Measurements from ENCODE around the gene MAGEA4. TPM values are rescaled to one million over a fixed set of nuclear protein-coding genes. Genes with fewer than 3 reads are reported as not detected.
"Not testable (repeated sequence)": the region's sequence is repeated elsewhere in the genome, so short reads cannot be mapped to it uniquely, and the experiment has no call there.

The MAGEA4 gene
- total RNA-seq, 2 experiments from 2014 or later = not detected

DNA sequence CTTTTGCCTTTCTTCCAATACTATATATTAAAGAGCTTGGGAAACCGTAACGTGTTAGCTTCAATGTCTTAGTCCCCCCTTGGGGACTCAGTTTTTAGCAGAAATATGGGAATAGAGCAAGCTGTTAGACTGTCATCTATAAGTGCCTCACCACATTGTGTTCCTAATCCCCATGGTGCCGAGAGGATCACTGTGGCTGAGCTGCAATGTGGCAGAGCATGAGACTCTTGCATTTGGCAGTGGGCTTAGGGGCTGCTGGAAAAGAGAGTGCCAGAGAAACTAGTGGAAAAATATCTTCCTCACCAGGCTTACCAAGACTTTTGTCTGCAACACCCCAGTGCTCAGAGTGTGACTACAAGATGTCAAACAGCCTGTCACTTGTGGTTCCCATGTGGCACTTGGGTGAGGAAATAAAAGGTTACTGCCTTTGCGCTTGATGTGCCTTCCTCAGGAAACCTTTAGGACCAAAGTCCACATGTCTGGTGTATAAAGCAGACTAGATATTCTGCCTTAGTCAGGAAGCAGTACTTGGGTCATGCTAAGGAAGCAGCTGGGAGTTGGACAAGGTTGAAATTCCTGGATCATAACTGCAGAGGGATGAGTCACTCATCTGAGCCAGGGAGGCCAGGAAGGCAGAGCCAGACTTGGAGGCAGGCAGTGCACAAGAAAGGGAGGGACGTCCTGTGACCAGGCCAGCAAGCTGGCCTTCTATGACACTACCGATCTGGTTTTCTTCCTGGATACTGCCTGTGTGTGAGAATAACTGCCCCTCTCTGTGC is 9.7 kb upstream of the MAGEA4 start:
- no peak for TF ChIP-seq CTCF (conservative IDR thresholded peaks at IDR 0.05; ENCODE audit: low read length)
- no peak for TF ChIP-seq EZH2phosphoT487 (IDR thresholded peaks at IDR 0.05; ENCODE audit: borderline replicate concordance, low read depth, low read length)
- ChIA-PET POLR2A (interaction anchor here (0.6 kb wide), 1 partner anchor 474 kb away, joined by 3 read pairs; no protein-coding TSS in a partner anchor), CTCF (ENCODE audit: unreplicated experiment) (no interaction called here)
- Histone ChIP-seq H3K79me2 (ENCODE audit: insufficient read depth, low read depth, low read length) (no peaks in the 10 kb centered on the region), H3K27ac (ENCODE audit: low read depth, low read length, poor library complexity, severe bottlenecking) (no peak overlapping the region), H3K4me1 (ENCODE audit: insufficient read depth, low read length, poor library complexity, severe bottlenecking) (no peaks in the 10 kb centered on the region), H3K4me2 (ENCODE audit: low read length) (no peak overlapping the region), H3K9me3 (ENCODE audit: low read length) (no peaks in the 10 kb centered on the region), H2AFZ (ENCODE audit: low read length) (no peak overlapping the region), H4K20me1 (ENCODE audit: insufficient read depth, low read length) (no peaks in the 10 kb centered on the region), H3K4me3 (ENCODE audit: low read depth, low read length, poor library complexity, severe bottlenecking) (no peak overlapping the region), H3K36me3 (ENCODE audit: insufficient read depth, low read length) (no peaks in the 10 kb centered on the region), H3K9me2 (ENCODE audit: insufficient read depth, low read length) (no peaks in the 10 kb centered on the region)
- DNase-seq (ENCODE audit: low spot score) = no peak
- intact Hi-C loops (cut with micrococcal nuclease; ENCODE audit: unreplicated experiment) = no loop called here
- BruUV-seq (replicated peaks) = no TSS peak

GRCh38 chrX:151904989-151905388 is 7.7 kb upstream of the MAGEA4 start:
- Histone ChIP-seq H3K4me1 (ENCODE audit: insufficient read depth, low read length, poor library complexity, severe bottlenecking) (no peaks in the 10 kb centered on the region), H2AFZ (ENCODE audit: low read length) (no peak overlapping the region), H3K4me2 (ENCODE audit: low read length) (no peak overlapping the region), H3K27ac (ENCODE audit: low read depth, low read length, poor library complexity, severe bottlenecking) (no peak overlapping the region), H3K9me3 (ENCODE audit: low read length) (no peaks in the 10 kb centered on the region), H3K4me3 (ENCODE audit: low read depth, low read length, poor library complexity, severe bottlenecking) (no peak overlapping the region), H4K20me1 (ENCODE audit: insufficient read depth, low read length) (no peaks in the 10 kb centered on the region), H3K9me2 (ENCODE audit: insufficient read depth, low read length) (no peaks in the 10 kb centered on the region), H3K36me3 (ENCODE audit: insufficient read depth, low read length) (no peaks in the 10 kb centered on the region), H3K79me2 (ENCODE audit: insufficient read depth, low read depth, low read length) (no peaks in the 10 kb centered on the region)
- no TSS peak for BruUV-seq (replicated peaks)
- POLR2A ChIA-PET = no interaction called here
- intact Hi-C loops (cut with micrococcal nuclease; ENCODE audit: unreplicated experiment) = no loop called here
- TF ChIP-seq EZH2phosphoT487 (IDR thresholded peaks at IDR 0.05; ENCODE audit: borderline replicate concordance, low read depth, low read length) (no peak), CTCF (conservative IDR thresholded peaks at IDR 0.05; ENCODE audit: low read length) (no peak)
- DNase-seq (ENCODE audit: low spot score) = no peak
- CTCF ChIA-PET (ENCODE audit: unreplicated experiment) = no interaction called here

GRCh38 chrX:151912221-151912620 is 468 bp upstream of the MAGEA4 start:
- Histone ChIP-seq H4K20me1 (ENCODE audit: insufficient read depth, low read length) (no peaks in the 10 kb centered on the region), H2AFZ (ENCODE audit: low read length) (no peak overlapping the region), H3K27ac (ENCODE audit: low read depth, low read length, poor library complexity, severe bottlenecking) (no peak overlapping the region), H3K9me2 (ENCODE audit: insufficient read depth, low read length) (no peaks in the 10 kb centered on the region), H3K4me1 (ENCODE audit: insufficient read depth, low read length, poor library complexity, severe bottlenecking) (no peaks in the 10 kb centered on the region), H3K4me3 (ENCODE audit: low read depth, low read length, poor library complexity, severe bottlenecking) (no peak overlapping the region), H3K4me2 (ENCODE audit: low read length) (no peak overlapping the region), H3K36me3 (ENCODE audit: insufficient read depth, low read length) (no peaks in the 10 kb centered on the region), H3K9me3 (ENCODE audit: low read length) (no peaks in the 10 kb centered on the region), H3K79me2 (ENCODE audit: insufficient read depth, low read depth, low read length) (no peaks in the 10 kb centered on the region)
- intact Hi-C loops (cut with micrococcal nuclease; ENCODE audit: unreplicated experiment) = no loop called here
- POLR2A ChIA-PET = no interaction called here
- no TSS peak for BruUV-seq (replicated peaks)
- CTCF ChIA-PET (ENCODE audit: unreplicated experiment) = no interaction called here
- TF ChIP-seq EZH2phosphoT487 (IDR thresholded peaks at IDR 0.05; ENCODE audit: borderline replicate concordance, low read depth, low read length) (no peak), CTCF (conservative IDR thresholded peaks at IDR 0.05; ENCODE audit: low read length) (no peak)
- DNase-seq (ENCODE audit: low spot score) = no peak

DNA sequence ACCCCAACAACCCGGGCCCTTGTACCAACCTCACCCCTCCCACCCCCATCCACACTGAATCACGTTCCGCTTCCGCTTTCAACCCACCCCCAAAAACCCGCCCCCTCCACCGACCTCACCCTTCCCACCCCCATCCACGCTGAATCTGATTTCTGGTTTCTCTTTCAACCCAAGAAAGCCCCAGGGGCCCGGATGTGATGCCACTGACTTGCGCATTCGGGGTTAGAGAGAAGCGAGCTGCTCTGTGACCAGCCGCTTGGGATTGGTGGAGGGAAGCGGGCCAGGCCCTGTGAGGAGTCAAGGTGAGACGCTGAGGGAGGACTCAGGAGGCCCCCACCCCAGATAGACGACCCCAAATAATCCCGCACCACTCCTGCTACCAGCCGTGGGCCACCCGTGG is 6.0 kb downstream of the MAGEA4 start:
- intact Hi-C loops (cut with micrococcal nuclease; ENCODE audit: unreplicated experiment); H3K36me3 ChIP-seq (ENCODE audit: insufficient read depth, low read length); H3K4me3 ChIP-seq (ENCODE audit: low read depth, low read length, poor library complexity, severe bottlenecking); H2AFZ ChIP-seq (ENCODE audit: low read length); H3K9me2 ChIP-seq (ENCODE audit: insufficient read depth, low read length); H3K27ac ChIP-seq (ENCODE audit: low read depth, low read length, poor library complexity, severe bottlenecking); CTCF ChIA-PET (ENCODE audit: unreplicated experiment); H3K9me3 ChIP-seq (ENCODE audit: low read length); POLR2A ChIA-PET; BruUV-seq (replicated peaks); H3K4me1 ChIP-seq (ENCODE audit: insufficient read depth, low read length, poor library complexity, severe bottlenecking); DNase-seq (ENCODE audit: low spot score); H4K20me1 ChIP-seq (ENCODE audit: insufficient read depth, low read length); H3K4me2 ChIP-seq (ENCODE audit: low read length); H3K79me2 ChIP-seq (ENCODE audit: insufficient read depth, low read depth, low read length): not testable (repeated sequence)
